Mammary epithelial cell (primary cell): ENCODE measurements around the gene ACY1.
"Not testable (repeated sequence)": the region's sequence is repeated elsewhere in the genome, so short reads cannot be mapped to it uniquely, and the experiment has no call there.

Source experiments
- CTCF ChIP-seq, 2 donors: IDR thresholded peaks in 1 of 2; conservative IDR thresholded peaks in 1 of 2; 2 replicates each; pipeline ENCODE4 v1.5.1; 2011 to 2012; ENCODE audit warnings: inconsistent platforms in 2 of 2, low read length in 2 of 2, mild to moderate bottlenecking in 2 of 2, control low read depth in 1 of 2, low read depth in 1 of 2; ENCODE audit not compliant: insufficient read depth in 1 of 2; ENCODE audit errors: extremely low read depth in 1 of 2
- EZH2 ChIP-seq: IDR thresholded peaks from 2 replicates; pipeline ENCODE4 v1.6.1; 2012; ENCODE audit warnings: low read length, inconsistent platforms, borderline replicate concordance

GRCh38 chr3:51990501-51990971, 7.2 kb downstream of the ACY1 start:
- not testable (repeated sequence) for TF ChIP-seq CTCF (conservative IDR thresholded peaks at IDR 0.05 in 1 of 2, IDR thresholded peaks at IDR 0.05 in 1 of 2; ENCODE audit: extremely low read depth in 1 of 2, insufficient read depth in 1 of 2, low read depth in 1 of 2, low read length in 2 of 2); EZH2
